Suprapubic skin (tissue), 4 donors: ENCODE measurements around the gene KNCN. TPM values are rescaled to one million over a fixed set of nuclear protein-coding genes. Genes with fewer than 3 reads are reported as not detected.

ENCODE experiments used
- DNase-seq, 2 donors: peaks; one replicate each; pipeline ENCODE4 v3.0.0-alpha.2; 2019; ENCODE audit warnings: low spot score in 2 of 2
- H3K27ac ChIP-seq: fragments of 200-600 bp; sonication (generic); one replicate; pipeline ENCODE4 v1.5.1; 2019
- H3K27me3 ChIP-seq: fragments of 200-600 bp; sonication (generic); one replicate; pipeline ENCODE4 v1.5.1; 2019
- H3K36me3 ChIP-seq: fragments of 200-600 bp; sonication (generic); one replicate; pipeline ENCODE4 v1.5.1; 2019
- H3K4me1 ChIP-seq: fragments of 200-600 bp; sonication (generic); one replicate; pipeline ENCODE4 v1.5.1; 2019
- H3K4me3 ChIP-seq: fragments of 200-600 bp; sonication (generic); one replicate; pipeline ENCODE4 v1.5.1; 2019; ENCODE audit warnings: mild to moderate bottlenecking
- H3K9me3 ChIP-seq: fragments of 200-600 bp; sonication (generic); one replicate; pipeline ENCODE4 v1.5.1; 2019
- CTCF ChIP-seq, 2 donors: fragments of 200-600 bp in 1 of 2; fragments of 450-650 bp in 1 of 2; sonication (generic) in 1 of 2; IDR thresholded peaks; one replicate each; pipeline ENCODE4 v1.5.1; 2016 to 2019; ENCODE audit warnings: antibody characterized with exemption in 2 of 2, mild to moderate bottlenecking in 1 of 2, moderate library complexity in 1 of 2
- EP300 ChIP-seq: sonication (generic); formaldehyde crosslinking; IDR thresholded peaks from one replicate; pipeline ENCODE4 v1.6.1; 2017; ENCODE audit warnings: antibody characterized with exemption
- POLR2A ChIP-seq, 2 donors: fragments of 450-650 bp; IDR thresholded peaks; one replicate each; pipeline ENCODE4 v1.6.1; 2017; ENCODE audit warnings: antibody characterized with exemption in 2 of 2, mild to moderate bottlenecking in 2 of 2, moderate library complexity in 2 of 2
- POLR2AphosphoS5 ChIP-seq, 3 donors: sonication (generic); formaldehyde crosslinking; IDR thresholded peaks; one replicate each; pipeline ENCODE4 v1.6.1; 2017; ENCODE audit warnings: antibody characterized with exemption in 3 of 3
- WGBS: methylation state at CpG from one replicate; pipeline ENCODE4 v1.1.5; 2018; 5-methylcytosine and 5-hydroxymethylcytosine counted together
- total RNA-seq, 4 donors: library from RNA; depleted of rRNA; stranded (reverse); fragments of >200 nt; gene quantifications; one replicate each; pipeline ENCODE4 v1.1.0, GENCODE V29; 2016

Gene KNCN
- total RNA-seq, 4 donors from 2014 or later, result not detected

- H3K9me3 ChIP-seq, result no peaks in the 10 kb centered on the region
- H3K27me3 ChIP-seq, result peaks cover 59% of the 10 kb centered on the region
- no peaks in the 10 kb centered on the region for H3K36me3 ChIP-seq
- WGBS, result 92% methylated on average over 2 of the region's 2 CpGs
- DNase-seq, result no peak
- no peak for TF ChIP-seq POLR2A (IDR thresholded peaks at IDR 0.05)
- no peak for TF ChIP-seq EP300
- TF ChIP-seq CTCF (IDR thresholded peaks at IDR 0.05), result no peak
- TF ChIP-seq POLR2AphosphoS5 (IDR thresholded peaks at IDR 0.05), result no peak
- H3K4me3 ChIP-seq, result no peak overlapping the region
- H3K27ac ChIP-seq, result no peak overlapping the region
- H3K4me1 ChIP-seq, result peaks cover 5% of the 10 kb centered on the region
Measured at GRCh38 chr1:46495778-46496177, 55.7 kb downstream of the KNCN start.

Other genes starting within 250 kb of the KNCN start
- gene LRRC41, start 248.0 kb downstream of the KNCN start, total RNA-seq, result 10 to 100 TPM; 69.8 to 87.6 (median 84.7) TPM
- gene UQCRH, start 247.9 kb downstream of the KNCN start, total RNA-seq, result 100 to 1,000 TPM; 182 to 399 (median 283) TPM
- gene NSUN4, start 210.8 kb downstream of the KNCN start, total RNA-seq, result 10 to 100 TPM; 21.3 to 27.5 (median 24.3) TPM
- 10 to 100 TPM; 18.1 to 50.5 (median 27.7) TPM for gene FAAH, start 157.3 kb downstream of the KNCN start, total RNA-seq
- gene DMBX1, start 61.8 kb downstream of the KNCN start, total RNA-seq, result under 1 TPM in 3 of 4 donors, not detected in 1; 0.25 to 0.55 (median 0.30) TPM
- 10 to 100 TPM; 15.8 to 39.1 (median 27.4) TPM for gene MKNK1, start 52.6 kb upstream of the KNCN start, total RNA-seq
- 10 to 100 TPM in 3 of 4 donors, 1 to 10 TPM in 1; 8.0 to 14.1 (median 11.6) TPM for gene MOB3C, start 65.2 kb upstream of the KNCN start, total RNA-seq
- gene ATPAF1, start 116.7 kb upstream of the KNCN start, total RNA-seq, result 10 to 100 TPM; 29.0 to 43.6 (median 30.9) TPM
- gene TEX38, start 120.2 kb upstream of the KNCN start, total RNA-seq, result not detected
- 100 to 1,000 TPM in 3 of 4 donors, 10 to 100 TPM in 1; 87.9 to 136 (median 121) TPM for gene EFCAB14, start 167.5 kb upstream of the KNCN start, total RNA-seq
- 100 to 1,000 TPM in 2 of 4 donors, 10 to 100 TPM in 2; 61.8 to 116 (median 88.6) TPM for gene CYP4B1, start 247.4 kb upstream of the KNCN start, total RNA-seq